ENCODE data around the gene LPCAT3.

Gene LPCAT3

GRCh38 chr12:6936636-6937480 lies 81.4 kb downstream of the LPCAT3 start:
- DNase-seq: no peak

- DNase-seq: no peak
These were observed 82.1 kb downstream of the LPCAT3 start for GRCh38 chr12:6936194-6936635.

- DNase-seq: no peak
These were observed 82.7 kb downstream of the LPCAT3 start for GRCh38 chr12:6935371-6936193.

- DNase-seq: no peak
These were observed 84.2 kb downstream of the LPCAT3 start for GRCh38 chr12:6934110-6934509.

- no peak for DNase-seq
These were observed 85.5 kb downstream of the LPCAT3 start for GRCh38 chr12:6932766-6933165.

GRCh38 chr12:6929466-6930452 lies 88.5 kb downstream of the LPCAT3 start:
- no peak for DNase-seq

- no peak for DNase-seq
These were observed 89.4 kb downstream of the LPCAT3 start for GRCh38 chr12:6928703-6929407.

- DNase-seq: no peak
These were observed 90.1 kb downstream of the LPCAT3 start for GRCh38 chr12:6928022-6928702.

- peak; percentile 92 for DNase-seq
These were observed 90.8 kb downstream of the LPCAT3 start, which contains the start of gene ATN1 for GRCh38 chr12:6927379-6928021. ATN1 (plus strand) TSS chr12:6927959; CDS start chr12:6934002, 6,043 bp downstream.
